Measurements from ENCODE around the gene HERC4.
A peak's percentile ranks its signal among the peaks of the same experiment; 100 is the strongest.

HERC4 gene

DNA sequence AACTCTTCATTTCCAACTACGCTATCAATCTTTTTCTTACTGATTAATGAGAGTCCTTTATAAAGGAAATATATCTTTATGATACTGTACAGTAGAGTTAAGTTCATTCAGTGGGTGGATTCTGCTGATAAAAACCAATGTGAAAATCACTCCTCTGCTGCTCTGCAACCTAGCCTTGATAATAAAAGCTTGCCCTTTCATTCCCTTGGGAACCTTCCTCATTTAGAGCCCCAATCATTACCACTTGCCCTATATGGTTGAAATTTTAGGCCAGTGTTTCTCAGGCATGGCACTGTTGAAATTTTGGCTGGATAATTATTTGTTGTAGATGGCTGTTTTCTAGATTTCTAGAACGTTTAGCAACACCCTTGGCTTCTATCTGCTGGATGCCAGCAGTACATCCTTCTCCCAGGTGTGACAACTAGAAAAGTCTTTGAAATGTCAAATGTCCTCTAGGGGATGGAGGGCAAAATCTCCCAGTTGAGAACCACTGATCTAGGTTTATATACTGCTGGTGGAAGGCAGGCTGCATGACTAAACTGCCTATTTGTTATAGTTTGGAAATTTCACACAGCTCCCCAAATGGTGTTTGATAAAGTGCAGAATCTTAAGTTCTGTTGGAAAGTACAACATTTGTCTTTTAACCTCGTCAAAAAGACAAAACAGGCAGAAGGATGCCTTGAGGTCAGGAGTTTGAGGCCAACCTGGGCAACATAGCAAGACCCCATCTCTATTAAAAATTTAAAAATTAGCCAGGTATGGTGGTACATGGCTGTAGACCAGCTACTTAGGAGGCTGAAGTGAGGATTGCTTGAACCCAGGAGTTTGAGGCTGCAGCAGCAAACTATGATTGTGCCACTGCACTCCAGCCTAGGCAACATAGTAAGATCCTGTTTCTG lies 199.5 kb downstream of the HERC4 start:
- peak; percentile 0 for DNase-seq
